Endothelial cell of umbilical vein (primary cell): Measurements from ENCODE around the gene TBRG1. TPM values are rescaled to one million over a fixed set of nuclear protein-coding genes. Genes with fewer than 3 reads are reported as not detected.

Experiments used
- BruUV-seq: library from RNA; stranded (reverse); fragments of 400-500 nt; replicated peaks from 2 replicates; lab custom pipeline; 2021; lab: Mats Ljungman, UMichigan
- CTCF ChIA-PET: fragments of 300-600, 350-600 bp; sonication (Branson Sonifier 250); formaldehyde crosslinking; loops from one replicate; lab custom pipeline; 2021; ENCODE audit warnings: antibody characterized with exemption, inconsistent platforms; lab: Charles Lee
- POLR2A ChIA-PET: fragments of 300-600, 350-600 bp; sonication (Branson Sonifier 250); formaldehyde crosslinking; loops from one replicate; lab custom pipeline; 2021; ENCODE audit warnings: antibody characterized with exemption, inconsistent platforms; lab: Charles Lee
- DNase-seq: peaks from one replicate; pipeline ENCODE4 v3.0.0-alpha.2; 2011; ENCODE audit warnings: low read depth, low spot score
- FAIRE-seq: peaks from 2 replicates; lab custom pipeline; 2011; peaks lifted over from hg19 to GRCh38; lab: Jason Lieb, UNC
- H2AFZ ChIP-seq: 2 replicates; pipeline ENCODE4 v1.6.0; 2012; ENCODE audit warnings: low read depth, low read length, control low read depth, inconsistent platforms
- H3K27ac ChIP-seq: 2 replicates; pipeline ENCODE4 v1.5.1; 2011; ENCODE audit warnings: low read depth, mild to moderate bottlenecking, control low read depth, low read length, moderate library complexity; ENCODE audit not compliant: insufficient read depth
- H3K27me3 ChIP-seq, 2 experiments: 2 replicates each; pipeline versions ENCODE4 v1.6.0 to v1.6.1; 2011; ENCODE audit warnings: low read length in 2 of 2, mixed read lengths in 1 of 2; ENCODE audit not compliant: control insufficient read depth in 2 of 2, insufficient read depth in 2 of 2
- H3K36me3 ChIP-seq, 2 experiments: 2 replicates in 1 of 2; 3 replicates in 1 of 2; pipeline ENCODE4 v1.5.1; 2011; ENCODE audit warnings: low read length in 2 of 2, mild to moderate bottlenecking in 1 of 2, moderate library complexity in 1 of 2; ENCODE audit not compliant: control insufficient read depth in 2 of 2, insufficient read depth in 2 of 2; ENCODE audit errors: extremely low read depth in 1 of 2
- H3K4me1 ChIP-seq: 3 replicates; pipeline ENCODE4 v1.5.1; 2011; ENCODE audit warnings: mild to moderate bottlenecking, low read length; ENCODE audit not compliant: control insufficient read depth, insufficient read depth; ENCODE audit errors: extremely low read depth
- H3K4me2 ChIP-seq: 2 replicates; pipeline ENCODE4 v1.6.1; 2011; ENCODE audit warnings: low read length, control low read depth, mixed read lengths; ENCODE audit not compliant: insufficient read depth
- H3K4me3 ChIP-seq, 3 experiments: fragments of 200-600 bp in 1 of 3; sonication (generic), shearing (Covaris generic) in 1 of 3; replicated peaks in 1 of 3; 2 replicates each; pipeline ENCODE4 v1.5.1; 2011 to 2016; ENCODE audit warnings: control low read depth in 3 of 3, low read length in 3 of 3, mild to moderate bottlenecking in 2 of 3, inconsistent platforms in 1 of 3, low read depth in 1 of 3, moderate library complexity in 1 of 3; ENCODE audit not compliant: insufficient read depth in 1 of 3
- H3K79me2 ChIP-seq: 2 replicates; pipeline ENCODE4 v1.6.0; 2012; ENCODE audit warnings: low read length, inconsistent platforms; ENCODE audit not compliant: control insufficient read depth, insufficient read depth
- H3K9ac ChIP-seq: replicated peaks from 2 replicates; pipeline ENCODE3; 2011; ENCODE audit warnings: low read length, control low read depth; ENCODE audit not compliant: insufficient read depth; ENCODE audit errors: extremely low read depth
- H3K9me1 ChIP-seq: replicated peaks from 3 replicates; pipeline ENCODE4 v1.6.0; 2011; ENCODE audit warnings: mild to moderate bottlenecking, low read length; ENCODE audit not compliant: control insufficient read depth, insufficient read depth; ENCODE audit errors: extremely low read depth
- H3K9me3 ChIP-seq: replicated peaks from 2 replicates; pipeline ENCODE4 v1.5.1; 2012; ENCODE audit warnings: low read length, inconsistent platforms; ENCODE audit not compliant: control insufficient read depth, insufficient read depth
- H4K20me1 ChIP-seq: replicated peaks from 2 replicates; pipeline ENCODE3; 2011; ENCODE audit warnings: mild to moderate bottlenecking, low read length; ENCODE audit not compliant: control insufficient read depth, insufficient read depth; ENCODE audit errors: extremely low read depth
- EZH2 ChIP-seq: IDR thresholded peaks from 2 replicates; pipeline ENCODE4 v1.6.1; 2012; ENCODE audit warnings: borderline replicate concordance, low read depth, mild to moderate bottlenecking, moderate library complexity, low read length, inconsistent platforms; ENCODE audit not compliant: severe bottlenecking
- FOS ChIP-seq: IDR thresholded peaks from 2 replicates; pipeline ENCODE4 v1.6.1; 2011; ENCODE audit warnings: mild to moderate bottlenecking, low read length, moderate library complexity, borderline replicate concordance; ENCODE audit not compliant: insufficient read depth
- GATA2 ChIP-seq: IDR thresholded peaks from 2 replicates; pipeline ENCODE4 v1.7.0; 2011; ENCODE audit warnings: low read depth, mild to moderate bottlenecking, moderate library complexity, mixed read lengths, low read length; ENCODE audit not compliant: insufficient read length, insufficient read depth
- JUN ChIP-seq: IDR thresholded peaks from 2 replicates; pipeline ENCODE4 v1.6.1; 2011; ENCODE audit warnings: borderline replicate concordance, low read depth; ENCODE audit not compliant: insufficient read length, insufficient read depth
- MYC ChIP-seq: IDR thresholded peaks from one replicate; pipeline ENCODE4 v1.6.1; 2011; ENCODE audit warnings: mild to moderate bottlenecking, low read depth, low read length
- POLR2A ChIP-seq: IDR thresholded peaks from 2 replicates; pipeline ENCODE4 v1.6.1; 2012; ENCODE audit warnings: low read depth, mild to moderate bottlenecking, control low read depth, low read length
- POLR2AphosphoS5 ChIP-seq: IDR thresholded peaks from 2 replicates; pipeline ENCODE4 v1.6.1; 2012; ENCODE audit warnings: low read depth, mild to moderate bottlenecking, control low read depth, low read length, moderate library complexity; ENCODE audit not compliant: insufficient read depth
- dilution Hi-C: fragments of 300-500 bp; cut with MboI; formaldehyde crosslinking; loops from one replicate; pipeline ENCODE4 v1.15.0; 2019; ENCODE audit warnings: low sequenced_read_pairs; ENCODE audit not compliant: extremely low pct_ligation_motif_present
- intact Hi-C: fragments of 100-400 bp; cut with micrococcal nuclease; formaldehyde crosslinking; loops from one replicate; pipeline ENCODE4 v1.10.0; 2022
- polyA plus RNA-seq, 4 experiments: library from polyadenylated mRNA; depleted of rRNA in 3 of 4; stranded (reverse) in 3 of 4; unstranded in 1 of 4; fragments of >200 nt; gene quantifications; 2 replicates each; pipeline versions ENCODE4 v1.2.1 to v1.2.3, GENCODE V29; 2011 to 2012; ENCODE audit warnings: missing spikeins in 1 of 4
- total RNA-seq: library from RNA; stranded (reverse); gene quantifications from 2 replicates; pipeline ENCODE4 v1.2.3, GENCODE V29; 2021
- TF ChIP-seq, protein P1 (sequence below), 2 donors: IDR thresholded peaks; 1 replicate in 1 of 2; 2 replicates in 1 of 2; pipeline ENCODE4 v1.5.1; 2011; ENCODE audit warnings: low read length in 2 of 2, mild to moderate bottlenecking in 2 of 2, moderate library complexity in 2 of 2, control low read depth in 1 of 2, inconsistent platforms in 1 of 2, low read depth in 1 of 2; ENCODE audit not compliant: insufficient read depth in 1 of 2; ENCODE audit errors: extremely low read depth in 1 of 2
- TF ChIP-seq, protein P2 (sequence below): IDR thresholded peaks from 2 replicates; pipeline ENCODE4 v1.6.1; 2011; ENCODE audit not compliant: insufficient read depth, insufficient read length

TBRG1 gene
- total and polyA plus RNA-seq, 2 donors (not counting 3 experiments of a cell fraction or from before 2014, with no cell fraction given), result 22.4 to 29.6 TPM

DNA sequence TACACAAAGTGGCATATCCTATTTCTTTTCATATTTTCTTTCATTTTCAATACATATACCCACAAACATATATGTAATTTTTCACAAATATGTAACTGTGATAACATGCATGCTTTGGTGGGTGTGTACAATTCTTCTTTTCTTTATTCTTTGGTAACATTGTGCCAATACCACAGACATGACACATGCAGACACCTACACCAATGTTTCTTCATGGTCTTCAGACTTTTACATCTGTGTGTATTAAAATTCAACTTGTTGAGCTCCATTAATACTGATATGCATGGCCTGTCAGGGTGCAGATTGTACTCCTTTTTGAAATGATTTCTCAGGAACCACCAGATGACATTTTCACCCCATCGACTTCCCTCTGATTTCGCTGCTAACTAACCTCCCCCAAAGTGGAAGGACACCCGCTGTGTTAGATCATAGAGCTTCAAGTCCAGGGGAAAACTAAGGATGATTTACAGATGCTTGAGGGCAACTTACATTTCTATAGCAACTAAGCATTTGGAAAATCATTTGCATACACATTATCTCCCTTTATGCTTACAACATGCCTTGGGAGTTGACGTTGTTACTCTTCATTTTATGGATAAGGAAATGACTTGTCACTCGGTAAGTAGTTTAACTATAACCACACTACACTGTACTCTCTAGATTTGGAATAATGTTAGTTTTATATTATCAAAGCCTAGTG is 21.9 kb upstream of the TBRG1 start:
- Histone ChIP-seq H3K4me1 (no peaks in the 10 kb centered on the region), H4K20me1 (no peaks in the 10 kb centered on the region), H3K9me3 (no peaks in the 10 kb centered on the region), H2AFZ (no peak overlapping the region), H3K27ac (no peak overlapping the region), H3K79me2 (no peaks in the 10 kb centered on the region), H3K9me1 (no peaks in the 10 kb centered on the region), H3K9ac (no peak overlapping the region), H3K27me3 (peaks cover 3 to 23% of the 10 kb centered on the region in 2 experiments), H3K4me3 (no peak overlapping the region), H3K4me2 (no peak overlapping the region), H3K36me3 (no peaks in the 10 kb centered on the region)
- dilution Hi-C loops, result no loop called here
- ChIA-PET CTCF (no interaction called here), POLR2A (no interaction called here)
- BruUV-seq, result no TSS peak
- TF ChIP-seq, protein P1, sequence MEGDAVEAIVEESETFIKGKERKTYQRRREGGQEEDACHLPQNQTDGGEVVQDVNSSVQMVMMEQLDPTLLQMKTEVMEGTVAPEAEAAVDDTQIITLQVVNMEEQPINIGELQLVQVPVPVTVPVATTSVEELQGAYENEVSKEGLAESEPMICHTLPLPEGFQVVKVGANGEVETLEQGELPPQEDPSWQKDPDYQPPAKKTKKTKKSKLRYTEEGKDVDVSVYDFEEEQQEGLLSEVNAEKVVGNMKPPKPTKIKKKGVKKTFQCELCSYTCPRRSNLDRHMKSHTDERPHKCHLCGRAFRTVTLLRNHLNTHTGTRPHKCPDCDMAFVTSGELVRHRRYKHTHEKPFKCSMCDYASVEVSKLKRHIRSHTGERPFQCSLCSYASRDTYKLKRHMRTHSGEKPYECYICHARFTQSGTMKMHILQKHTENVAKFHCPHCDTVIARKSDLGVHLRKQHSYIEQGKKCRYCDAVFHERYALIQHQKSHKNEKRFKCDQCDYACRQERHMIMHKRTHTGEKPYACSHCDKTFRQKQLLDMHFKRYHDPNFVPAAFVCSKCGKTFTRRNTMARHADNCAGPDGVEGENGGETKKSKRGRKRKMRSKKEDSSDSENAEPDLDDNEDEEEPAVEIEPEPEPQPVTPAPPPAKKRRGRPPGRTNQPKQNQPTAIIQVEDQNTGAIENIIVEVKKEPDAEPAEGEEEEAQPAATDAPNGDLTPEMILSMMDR (IDR thresholded peaks at IDR 0.05; ENCODE audit: extremely low read depth in 1 of 2, insufficient read depth in 1 of 2, low read depth in 1 of 2, low read length in 2 of 2), result no peak
- TF ChIP-seq POLR2AphosphoS5 (no peak), EZH2 (no peak), GATA2 (no peak), POLR2A (no peak), MYC (no peak), FOS (no peak), JUN (no peak)
- TF ChIP-seq, protein P2, sequence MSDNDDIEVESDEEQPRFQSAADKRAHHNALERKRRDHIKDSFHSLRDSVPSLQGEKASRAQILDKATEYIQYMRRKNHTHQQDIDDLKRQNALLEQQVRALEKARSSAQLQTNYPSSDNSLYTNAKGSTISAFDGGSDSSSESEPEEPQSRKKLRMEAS, result no peak
- intact Hi-C loops, result no loop called here
- FAIRE-seq, result no peak
- DNase-seq, result no peak
